ENCODE measurements around the gene ALOX12B.
"Not testable (repeated sequence)": the region's sequence is repeated elsewhere in the genome, so short reads cannot be mapped to it uniquely, and the experiment has no call there.

Gene ALOX12B

DNA sequence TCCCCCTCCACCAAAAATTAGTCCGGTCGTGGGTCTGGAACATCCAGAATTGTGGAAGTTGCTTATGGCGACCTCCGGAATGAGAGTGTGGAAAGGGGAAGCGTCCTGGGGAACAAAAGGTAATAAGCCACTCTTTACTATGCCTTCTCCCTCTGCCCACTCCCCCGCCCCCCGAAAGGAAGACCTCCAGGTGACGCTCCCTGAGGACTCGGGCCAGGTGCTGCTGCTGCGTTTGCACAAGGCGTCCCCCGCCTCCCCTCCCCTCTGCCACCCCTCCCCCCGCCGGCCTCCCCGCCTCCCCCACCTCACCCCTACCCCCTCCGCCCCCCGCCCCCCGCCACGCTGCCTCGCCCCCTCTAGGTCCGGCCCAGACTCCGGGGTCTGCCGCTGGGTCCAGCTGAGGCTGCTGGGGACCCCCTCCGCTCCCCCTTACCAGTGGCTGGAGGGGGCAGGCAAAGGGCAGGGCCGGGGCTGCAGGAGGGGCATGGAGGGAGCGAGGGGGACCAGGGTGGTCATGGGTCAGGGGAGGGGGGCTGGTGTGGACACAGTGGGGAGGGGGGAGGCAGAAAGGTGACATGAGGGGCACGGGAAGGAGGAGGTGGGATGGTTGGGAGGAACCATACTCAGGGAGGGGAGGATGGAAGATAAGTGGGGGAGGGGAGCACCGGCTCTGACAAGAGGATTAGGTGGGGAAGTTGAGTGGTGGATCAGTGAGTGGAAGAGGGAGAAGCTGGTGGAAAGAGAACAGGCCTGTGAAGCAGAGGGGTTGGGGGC lies 23.6 kb downstream of the ALOX12B start:
- no peaks in the 10 kb centered on the region for H3K9me3 Mint-ChIP-seq

DNA sequence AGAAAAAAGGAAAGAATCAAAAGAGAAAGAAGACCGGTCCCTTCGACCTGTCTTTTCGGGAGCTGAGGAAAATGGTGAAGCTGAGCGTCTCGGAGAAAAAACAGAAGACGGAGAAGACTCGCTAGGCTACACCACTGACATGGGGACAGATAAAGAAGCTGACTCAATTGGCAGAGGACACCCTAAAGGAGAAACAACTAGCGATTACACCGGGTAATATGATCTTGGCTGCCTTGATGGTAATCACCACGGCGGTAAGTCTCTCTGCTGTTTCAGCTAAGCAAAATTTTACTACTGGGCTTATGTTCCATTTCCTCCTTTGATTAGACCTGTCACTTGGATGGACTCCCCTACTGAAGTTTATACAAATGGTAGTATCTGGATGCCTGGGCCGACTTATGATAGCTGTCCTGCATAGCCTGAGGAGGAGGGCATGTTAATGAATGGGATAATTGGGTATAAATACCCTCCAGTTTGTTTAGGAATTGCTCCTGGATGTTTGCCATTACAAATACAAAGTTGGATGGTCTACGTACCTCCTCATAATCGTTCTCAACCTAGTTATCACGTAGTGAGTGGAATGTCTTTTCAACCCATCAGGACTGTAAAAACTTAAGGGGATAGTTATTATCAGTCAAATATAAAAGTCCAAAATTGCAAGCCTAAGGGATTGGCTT lies 24.6 kb downstream of the ALOX12B start:
- DNase-seq (no peak), ATAC-seq (replicated peaks) (no peak)
- peaks cover 2% of the 10 kb centered on the region for H3K36me3 Mint-ChIP-seq (ENCODE audit: insufficient read depth)
- no peaks in the 10 kb centered on the region for H3K9me3 Mint-ChIP-seq
- peaks cover 1 to 5% of the 10 kb centered on the region in 2 donors for H3K4me1 Mint-ChIP-seq (ENCODE audit: low read depth in 2 of 2)
- peak overlapping the region in 1 of 2 donors; percentile 8 for H3K4me3 Mint-ChIP-seq
- peaks cover 54 to 65% of the 10 kb centered on the region in 2 donors for H3K27me3 Mint-ChIP-seq
- no peak overlapping the region for H3K27ac Mint-ChIP-seq

More for the DNA sequence above, 23.6 kb downstream of the ALOX12B start:
- Mint-ChIP-seq H3K27me3 (peaks cover 49 to 61% of the 10 kb centered on the region in 2 donors), H3K4me3 (no peak overlapping the region), H3K36me3 (ENCODE audit: insufficient read depth) (peaks cover 2% of the 10 kb centered on the region), H3K27ac (no peak overlapping the region), H3K4me1 (ENCODE audit: low read depth in 2 of 2) (peaks cover 1 to 5% of the 10 kb centered on the region in 2 donors)
- DNase-seq (no peak), ATAC-seq (replicated peaks) (no peak)

DNA sequence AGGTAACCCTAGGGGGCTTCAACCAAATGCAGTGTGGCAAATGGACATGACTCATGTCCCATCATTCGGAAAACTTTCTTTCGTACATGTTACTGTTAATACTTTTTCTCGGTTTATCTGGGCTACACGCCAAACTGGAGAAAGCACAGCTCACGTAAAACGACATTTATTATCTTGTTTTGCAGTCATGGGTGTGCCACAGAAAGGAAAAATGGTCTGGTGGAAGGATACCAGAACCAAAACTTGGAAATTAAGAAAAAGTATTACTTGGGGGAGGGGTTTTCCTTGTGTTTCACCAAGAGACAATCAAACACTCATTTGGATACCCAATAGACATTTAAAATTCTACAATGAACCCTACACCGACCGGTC lies 25.1 kb downstream of the ALOX12B start:
- DNase-seq (no peak), ATAC-seq (replicated peaks) (no peak)
- peaks cover 2% of the 10 kb centered on the region for H3K36me3 Mint-ChIP-seq (ENCODE audit: insufficient read depth)
- peaks cover 1 to 7% of the 10 kb centered on the region in 2 donors for H3K4me1 Mint-ChIP-seq (ENCODE audit: low read depth in 2 of 2)
- H3K27me3 Mint-ChIP-seq: peaks cover 54 to 65% of the 10 kb centered on the region in 2 donors
- H3K27ac Mint-ChIP-seq: no peak overlapping the region
- H3K4me3 Mint-ChIP-seq: peak overlapping the region in 1 of 2 donors; percentile 8
- H3K9me3 Mint-ChIP-seq: no peaks in the 10 kb centered on the region

DNA sequence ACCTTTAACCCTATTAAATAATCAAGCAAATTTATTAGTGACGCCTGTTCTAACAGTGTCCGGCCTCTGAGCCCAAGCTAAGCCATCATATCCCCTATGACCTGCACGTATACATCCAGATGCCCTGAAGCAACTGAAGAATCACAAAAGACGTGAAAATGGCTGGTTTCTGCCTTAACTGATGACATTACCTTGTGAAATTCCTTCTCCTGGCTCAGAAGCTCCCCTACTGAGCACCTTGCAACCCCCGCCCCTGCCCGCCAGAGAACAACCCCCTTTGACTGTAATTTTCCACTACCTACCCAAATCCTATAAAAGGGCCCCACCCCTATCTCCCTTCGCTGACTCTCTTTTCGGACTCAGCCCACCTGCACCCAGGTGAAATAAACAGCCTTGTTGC lies 25.7 kb downstream of the ALOX12B start:
- H3K27me3 Mint-ChIP-seq: peaks cover 54 to 65% of the 10 kb centered on the region in 2 donors
- not testable (repeated sequence) for H3K9me3 Mint-ChIP-seq

DNA sequence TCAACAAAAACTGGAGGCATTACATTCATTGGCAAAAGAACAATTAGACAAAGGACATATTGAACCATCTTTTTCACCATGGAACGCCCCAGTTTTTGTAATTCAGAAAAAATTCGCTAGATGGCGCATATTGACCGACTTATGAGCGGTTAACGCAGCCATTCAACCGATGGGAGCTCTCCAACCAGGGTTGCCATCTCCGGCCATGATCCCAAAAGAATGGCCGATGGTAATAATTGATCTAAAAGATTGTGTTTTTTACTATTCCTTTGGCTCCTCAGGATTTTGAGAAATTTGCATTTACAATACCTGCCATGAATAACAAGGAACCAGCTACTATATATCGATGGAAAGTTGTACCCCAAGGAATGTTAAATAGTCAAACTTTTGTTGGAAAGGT lies 27.2 kb downstream of the ALOX12B start:
- Mint-ChIP-seq H3K4me3 (no peak overlapping the region), H3K27ac (no peak overlapping the region), H3K36me3 (ENCODE audit: insufficient read depth) (peaks cover 2% of the 10 kb centered on the region), H3K27me3 (peaks cover 54 to 65% of the 10 kb centered on the region in 2 donors), H3K9me3 (no peaks in the 10 kb centered on the region), H3K4me1 (ENCODE audit: low read depth in 2 of 2) (peaks cover 7 to 17% of the 10 kb centered on the region in 2 donors)
- ATAC-seq (replicated peaks): peak; percentile 51
- peak; percentile 66 to 76 (median 69) for DNase-seq

More for the DNA sequence above, 25.7 kb downstream of the ALOX12B start:
- not testable (repeated sequence) for ATAC-seq (replicated peaks); H3K36me3 Mint-ChIP-seq (ENCODE audit: insufficient read depth); DNase-seq; H3K27ac Mint-ChIP-seq; H3K4me3 Mint-ChIP-seq
- H3K4me1 Mint-ChIP-seq (ENCODE audit: low read depth in 2 of 2): peaks cover 1 to 11% of the 10 kb centered on the region in 2 donors

DNA sequence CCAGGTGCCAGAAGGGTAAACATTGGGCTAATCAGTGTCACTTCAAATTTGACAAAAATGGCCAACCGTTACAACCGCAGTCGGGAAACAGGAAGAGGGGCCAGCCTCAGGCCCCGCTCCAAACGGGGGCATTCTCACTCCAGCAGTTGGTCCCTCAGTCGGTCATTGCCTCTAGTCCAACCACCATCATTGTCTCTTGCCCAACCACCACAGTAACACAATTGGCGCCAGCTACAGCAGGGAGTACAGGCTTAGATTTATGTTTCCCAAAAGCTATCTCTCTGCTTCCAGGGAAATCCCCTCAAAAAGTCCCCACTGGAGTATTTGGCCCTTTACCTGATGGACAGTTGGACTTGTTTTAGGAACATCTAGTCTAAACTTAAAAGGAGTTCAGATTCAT lies 28.4 kb downstream of the ALOX12B start:
- no peak overlapping the region for H3K4me3 Mint-ChIP-seq
- DNase-seq (no peak), ATAC-seq (replicated peaks) (no peak)
- no peaks in the 10 kb centered on the region for H3K36me3 Mint-ChIP-seq (ENCODE audit: insufficient read depth)
- H3K9me3 Mint-ChIP-seq: no peaks in the 10 kb centered on the region
- peaks cover 7 to 17% of the 10 kb centered on the region in 2 donors for H3K4me1 Mint-ChIP-seq (ENCODE audit: low read depth in 2 of 2)
- H3K27me3 Mint-ChIP-seq: peaks cover 48 to 57% of the 10 kb centered on the region in 2 donors
- H3K27ac Mint-ChIP-seq: no peak overlapping the region

DNA sequence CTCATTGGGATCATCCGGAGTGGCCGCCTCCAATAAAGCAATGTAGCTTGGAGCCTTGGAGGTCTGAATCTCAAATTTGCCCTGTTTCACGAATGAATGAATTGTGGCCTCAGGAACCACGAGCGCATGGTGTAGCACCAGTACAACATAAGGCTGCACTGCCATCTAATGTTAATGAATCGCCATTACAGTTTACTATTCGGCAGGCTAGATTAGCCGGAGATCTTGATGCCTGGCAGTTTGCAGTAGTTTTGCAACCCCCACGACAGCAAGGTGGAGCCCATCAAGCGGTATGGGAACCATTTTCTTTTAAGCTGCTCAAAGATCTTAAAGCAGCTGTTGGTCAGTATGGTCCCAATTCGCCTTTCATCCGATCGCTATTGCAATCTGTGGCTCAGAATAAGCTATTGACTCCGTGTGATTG lies 29.8 kb downstream of the ALOX12B start:
- H3K27me3 Mint-ChIP-seq: peaks cover 39 to 43% of the 10 kb centered on the region in 2 donors
- ATAC-seq (replicated peaks) (peak; percentile 90), DNase-seq (peak; percentile 53 to 61 (median 56))
- H3K4me1 Mint-ChIP-seq (ENCODE audit: low read depth in 2 of 2): peaks cover 7 to 15% of the 10 kb centered on the region in 2 donors
- H3K27ac Mint-ChIP-seq: no peak overlapping the region
- no peak overlapping the region for H3K4me3 Mint-ChIP-seq
- H3K9me3 Mint-ChIP-seq: no peaks in the 10 kb centered on the region
- H3K36me3 Mint-ChIP-seq (ENCODE audit: insufficient read depth): no peaks in the 10 kb centered on the region

DNA sequence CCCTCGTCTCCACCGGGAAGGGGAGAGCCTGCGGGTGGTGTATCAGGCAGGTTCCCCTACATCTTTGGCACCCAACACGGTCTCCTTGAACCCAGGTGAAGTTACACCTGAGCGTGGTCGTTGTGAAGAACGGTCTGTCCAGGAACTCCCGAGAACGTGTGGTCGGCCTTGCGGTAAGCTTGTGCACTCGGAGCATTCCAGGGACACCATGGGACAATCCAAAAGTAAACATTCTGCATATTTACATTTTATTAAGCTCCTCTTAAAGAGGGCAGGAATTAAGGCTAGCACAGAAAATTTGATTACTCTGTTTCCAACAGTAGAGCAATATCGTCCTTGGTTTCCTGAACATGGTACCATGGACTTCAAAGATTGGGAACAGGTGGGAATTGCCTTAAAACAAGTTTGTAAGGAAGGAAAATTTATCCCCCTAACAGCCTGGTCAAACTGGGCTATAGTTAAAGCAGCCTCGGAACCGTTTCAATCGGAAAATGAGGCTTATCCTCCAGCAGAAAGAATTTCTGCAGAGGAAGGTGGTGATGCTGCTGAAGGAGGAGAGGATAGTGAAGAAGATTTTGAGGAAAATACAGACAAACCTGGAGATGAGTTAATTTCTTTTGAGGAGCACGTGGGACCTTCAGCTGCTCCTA lies 30.4 kb downstream of the ALOX12B start:
- H3K27ac Mint-ChIP-seq: no peak overlapping the region
- H3K4me3 Mint-ChIP-seq: no peak overlapping the region
- peaks cover 7 to 12% of the 10 kb centered on the region in 2 donors for H3K4me1 Mint-ChIP-seq (ENCODE audit: low read depth in 2 of 2)
- no peak for DNase-seq
- H3K36me3 Mint-ChIP-seq (ENCODE audit: insufficient read depth): no peaks in the 10 kb centered on the region
- ATAC-seq (replicated peaks): no peak
- peaks cover 33 to 37% of the 10 kb centered on the region in 2 donors for H3K27me3 Mint-ChIP-seq
- no peaks in the 10 kb centered on the region for H3K9me3 Mint-ChIP-seq

DNA sequence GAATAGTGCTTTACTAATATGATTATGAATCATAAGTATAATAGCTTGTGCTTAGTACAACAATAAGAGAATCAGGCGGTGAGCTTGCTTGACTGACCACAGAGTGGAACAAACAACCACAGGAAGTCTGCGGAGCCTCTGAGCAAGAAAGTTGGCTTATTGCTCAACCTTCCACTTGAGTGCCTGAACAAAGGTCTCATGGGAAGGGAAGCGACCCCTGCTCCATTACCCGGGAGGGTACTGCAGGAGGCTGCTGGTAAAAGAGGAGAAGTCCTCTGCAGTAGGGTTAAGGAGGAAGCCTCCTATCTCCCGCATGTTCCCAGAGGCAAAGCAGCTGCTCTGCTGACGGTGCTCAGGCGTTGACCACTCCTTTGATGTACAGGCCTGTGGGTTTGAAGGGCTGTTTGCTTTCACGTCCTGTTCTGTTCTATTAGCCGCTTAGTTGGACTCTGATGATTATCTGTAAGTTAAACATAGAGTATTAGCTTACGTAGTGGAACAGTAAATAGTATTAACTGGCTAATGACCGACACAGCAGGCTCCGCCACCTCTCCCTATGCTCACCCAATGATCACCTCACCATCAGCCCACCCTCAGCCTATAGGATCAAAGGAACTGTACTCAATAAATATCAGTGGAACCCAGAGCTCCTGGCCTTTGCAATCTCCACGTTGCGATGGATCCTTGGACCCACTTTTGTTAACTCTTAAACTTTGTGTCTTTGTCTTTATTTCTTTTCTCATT lies 31.1 kb downstream of the ALOX12B start:
- Mint-ChIP-seq H3K4me3 (peak overlapping the region in 1 of 2 donors; percentile 8), H3K4me1 (ENCODE audit: low read depth in 2 of 2) (peaks cover 7 to 12% of the 10 kb centered on the region in 2 donors), H3K9me3 (no peaks in the 10 kb centered on the region), H3K36me3 (ENCODE audit: insufficient read depth) (no peaks in the 10 kb centered on the region), H3K27me3 (peaks cover 27 to 30% of the 10 kb centered on the region in 2 donors), H3K27ac (no peak overlapping the region)
- ATAC-seq (replicated peaks) (peak; percentile 65), DNase-seq (peak in 1 of 3 experiments; percentile 23)

DNA sequence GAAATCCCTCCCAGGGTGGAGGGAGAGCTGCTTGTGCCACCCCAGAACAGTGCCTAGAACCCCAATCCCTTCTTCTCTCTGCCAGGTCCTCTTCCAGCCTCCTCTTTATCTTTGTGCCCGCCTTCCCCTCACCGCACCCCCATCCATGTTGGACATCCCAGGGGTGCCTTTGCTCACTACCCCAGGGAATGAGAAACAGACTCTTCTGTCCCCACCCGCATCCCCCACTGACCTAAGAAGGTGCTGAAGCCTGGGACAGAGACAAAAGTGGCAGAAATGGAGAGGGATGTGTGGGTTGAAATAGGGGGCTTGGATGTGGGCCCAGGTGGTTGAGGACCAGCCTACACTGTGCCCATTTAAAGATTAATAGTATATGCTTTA lies 31.7 kb downstream of the ALOX12B start:
- Mint-ChIP-seq H3K4me1 (ENCODE audit: low read depth in 2 of 2) (peaks cover 7 to 12% of the 10 kb centered on the region in 2 donors), H3K9me3 (no peaks in the 10 kb centered on the region), H3K27ac (no peak overlapping the region), H3K36me3 (ENCODE audit: insufficient read depth) (no peaks in the 10 kb centered on the region), H3K27me3 (peaks cover 22 to 25% of the 10 kb centered on the region in 2 donors), H3K4me3 (peak overlapping the region in 1 of 2 donors; percentile 8)
- ATAC-seq (replicated peaks) (no peak), DNase-seq (no peak)

DNA sequence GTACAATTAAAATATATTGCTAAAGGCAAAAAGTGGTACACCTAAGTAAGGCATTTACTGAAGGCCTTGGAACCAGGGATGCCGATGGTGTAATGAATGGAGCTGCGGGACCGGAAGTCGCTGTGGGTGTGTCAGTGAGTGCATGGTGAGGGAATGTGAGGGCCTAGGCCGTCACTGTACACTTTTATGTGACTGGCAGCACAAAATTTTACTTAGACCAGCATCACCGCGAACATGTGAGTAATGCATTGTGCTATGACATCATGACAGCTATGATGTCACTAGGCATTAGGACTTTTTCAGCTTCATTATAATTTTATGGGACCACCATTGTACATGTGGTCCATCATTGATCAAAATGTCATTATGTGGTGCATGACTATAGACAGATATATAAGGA lies 33.9 kb downstream of the ALOX12B start:
- no peak overlapping the region for H3K27ac Mint-ChIP-seq
- H3K27me3 Mint-ChIP-seq: peaks cover 2% of the 10 kb centered on the region in 2 donors
- ATAC-seq (replicated peaks) (no peak), DNase-seq (no peak)
- H3K9me3 Mint-ChIP-seq: no peaks in the 10 kb centered on the region
- H3K4me1 Mint-ChIP-seq (ENCODE audit: low read depth in 2 of 2): peaks cover 6 to 12% of the 10 kb centered on the region in 2 donors
- no peaks in the 10 kb centered on the region for H3K36me3 Mint-ChIP-seq (ENCODE audit: insufficient read depth)
- no peak overlapping the region for H3K4me3 Mint-ChIP-seq

DNA sequence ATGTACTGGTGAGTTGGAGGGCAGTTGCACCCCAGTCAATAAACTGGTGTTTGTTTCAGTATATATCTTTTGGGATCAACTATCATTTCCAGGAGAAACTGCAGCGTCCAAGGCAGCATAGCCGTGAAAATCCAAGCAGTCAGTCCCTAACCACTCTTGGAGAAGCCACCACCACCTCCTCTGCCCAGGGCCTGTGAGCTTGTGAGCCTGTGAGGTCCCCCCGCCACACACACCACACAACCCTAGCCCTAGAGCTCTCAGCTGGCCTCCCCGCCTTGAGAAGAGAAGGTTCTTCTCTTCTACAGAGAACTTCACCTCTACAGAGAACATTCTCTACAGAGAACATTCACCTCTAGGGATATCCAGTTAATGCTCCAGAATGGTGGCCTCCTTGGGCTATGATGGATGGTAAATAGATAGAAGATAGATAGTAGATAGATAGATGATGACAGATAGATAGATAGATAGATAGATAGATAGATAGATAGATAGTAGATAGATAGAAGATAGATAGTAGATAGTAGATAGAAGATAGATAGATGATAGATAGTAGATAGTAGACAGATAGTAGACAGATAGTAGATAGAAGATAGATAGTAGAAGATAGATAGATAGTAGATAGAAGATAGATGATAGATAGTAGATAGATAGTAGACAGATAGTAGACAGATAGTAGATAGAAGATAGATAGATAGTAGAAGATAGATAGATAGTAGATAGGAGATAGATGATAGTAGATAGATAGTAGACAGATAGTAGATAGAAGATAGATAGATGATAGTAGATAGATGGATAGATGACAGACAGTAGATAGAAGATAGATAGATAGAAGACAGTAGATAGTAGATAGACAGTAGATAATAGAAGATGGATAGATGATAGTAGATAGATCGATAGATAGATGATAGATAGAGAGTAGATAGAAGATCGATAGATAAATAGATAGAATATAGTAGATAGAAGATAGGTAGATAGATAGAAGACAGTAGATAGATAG lies 35.0 kb downstream of the ALOX12B start:
- ATAC-seq (replicated peaks) (no peak), DNase-seq (no peak)
- no peak overlapping the region for H3K4me3 Mint-ChIP-seq
- H3K36me3 Mint-ChIP-seq (ENCODE audit: insufficient read depth): no peaks in the 10 kb centered on the region
- no peaks in the 10 kb centered on the region for H3K9me3 Mint-ChIP-seq
- H3K27me3 Mint-ChIP-seq: no peaks in the 10 kb centered on the region
- no peak overlapping the region for H3K27ac Mint-ChIP-seq
- H3K4me1 Mint-ChIP-seq (ENCODE audit: low read depth in 2 of 2): peaks cover 6 to 11% of the 10 kb centered on the region in 2 donors

Data from effector memory CD8-positive, alpha-beta T cell (primary cell).